Measurements from ENCODE around the gene UPK3BL2. TPM values are rescaled to one million over a fixed set of nuclear protein-coding genes. Genes with fewer than 3 reads are reported as not detected.
"Not testable (repeated sequence)": the region's sequence is repeated elsewhere in the genome, so short reads cannot be mapped to it uniquely, and the experiment has no call there.

UPK3BL2 gene, protein sequence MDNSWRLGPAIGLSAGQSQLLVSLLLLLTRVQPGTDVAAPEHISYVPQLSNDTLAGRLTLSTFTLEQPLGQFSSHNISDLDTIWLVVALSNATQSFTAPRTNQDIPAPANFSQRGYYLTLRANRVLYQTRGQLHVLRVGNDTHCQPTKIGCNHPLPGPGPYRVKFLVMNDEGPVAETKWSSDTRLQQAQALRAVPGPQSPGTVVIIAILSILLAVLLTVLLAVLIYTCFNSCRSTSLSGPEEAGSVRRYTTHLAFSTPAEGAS
- 0.27 TPM in 1 of 2 replicates, not detected in the other for total RNA-seq (ENCODE audit: low replicate concordance)

- DNase-seq (ENCODE audit: low read depth); H3K4me3 ChIP-seq (ENCODE audit: low read depth, low read length): not testable (repeated sequence)
Measured at GRCh38 chr7:102543596-102543995, at the start of gene UPK3BL2. Gene UPK3BL2 (minus strand): TSS chr7:102543696. CDS start chr7:102543636, 60 bp downstream.

- H3K4me3 ChIP-seq (ENCODE audit: low read depth, low read length); DNase-seq (ENCODE audit: low read depth): not testable (repeated sequence)
Measured at GRCh38 chr7:102592477-102593019, 49.1 kb upstream of the UPK3BL2 start.

GRCh38 chr7:102589857-102590256 lies 46.4 kb upstream of the UPK3BL2 start:
- not testable (repeated sequence) for DNase-seq (ENCODE audit: low read depth); H3K4me3 ChIP-seq (ENCODE audit: low read depth, low read length)

DNA sequence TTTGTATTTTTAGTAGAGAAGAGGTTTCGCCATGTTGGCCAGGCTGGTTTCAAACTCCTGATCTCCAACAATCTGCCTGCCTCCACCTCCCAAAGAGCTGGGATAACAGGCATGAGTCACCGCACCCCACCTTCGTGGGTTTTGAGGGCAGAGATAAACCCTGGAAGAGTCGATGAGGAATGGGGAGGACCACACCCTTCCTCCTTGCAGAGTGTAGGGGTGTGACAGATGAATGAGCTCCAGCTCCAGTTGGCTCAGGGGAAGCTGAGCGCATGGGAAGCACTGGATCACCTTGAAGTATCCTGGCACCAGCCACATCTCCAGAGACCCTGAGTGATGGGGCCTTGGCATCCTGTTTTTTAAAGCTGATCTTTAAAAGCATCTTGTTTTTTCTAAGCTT lies 40.0 kb upstream of the UPK3BL2 start:
- not testable (repeated sequence) for H3K4me3 ChIP-seq (ENCODE audit: low read depth, low read length); DNase-seq (ENCODE audit: low read depth)

- DNase-seq (ENCODE audit: low read depth) = not testable (repeated sequence)
Measured at GRCh38 chr7:102581722-102582121, 38.2 kb upstream of the UPK3BL2 start.

GRCh38 chr7:102578486-102578885 lies 35.0 kb upstream of the UPK3BL2 start:
- DNase-seq (ENCODE audit: low read depth); H3K4me3 ChIP-seq (ENCODE audit: low read depth, low read length): not testable (repeated sequence)

More at GRCh38 chr7:102581722-102582121, 38.2 kb upstream of the UPK3BL2 start:
- not testable (repeated sequence) for H3K4me3 ChIP-seq (ENCODE audit: low read depth, low read length)

DNA sequence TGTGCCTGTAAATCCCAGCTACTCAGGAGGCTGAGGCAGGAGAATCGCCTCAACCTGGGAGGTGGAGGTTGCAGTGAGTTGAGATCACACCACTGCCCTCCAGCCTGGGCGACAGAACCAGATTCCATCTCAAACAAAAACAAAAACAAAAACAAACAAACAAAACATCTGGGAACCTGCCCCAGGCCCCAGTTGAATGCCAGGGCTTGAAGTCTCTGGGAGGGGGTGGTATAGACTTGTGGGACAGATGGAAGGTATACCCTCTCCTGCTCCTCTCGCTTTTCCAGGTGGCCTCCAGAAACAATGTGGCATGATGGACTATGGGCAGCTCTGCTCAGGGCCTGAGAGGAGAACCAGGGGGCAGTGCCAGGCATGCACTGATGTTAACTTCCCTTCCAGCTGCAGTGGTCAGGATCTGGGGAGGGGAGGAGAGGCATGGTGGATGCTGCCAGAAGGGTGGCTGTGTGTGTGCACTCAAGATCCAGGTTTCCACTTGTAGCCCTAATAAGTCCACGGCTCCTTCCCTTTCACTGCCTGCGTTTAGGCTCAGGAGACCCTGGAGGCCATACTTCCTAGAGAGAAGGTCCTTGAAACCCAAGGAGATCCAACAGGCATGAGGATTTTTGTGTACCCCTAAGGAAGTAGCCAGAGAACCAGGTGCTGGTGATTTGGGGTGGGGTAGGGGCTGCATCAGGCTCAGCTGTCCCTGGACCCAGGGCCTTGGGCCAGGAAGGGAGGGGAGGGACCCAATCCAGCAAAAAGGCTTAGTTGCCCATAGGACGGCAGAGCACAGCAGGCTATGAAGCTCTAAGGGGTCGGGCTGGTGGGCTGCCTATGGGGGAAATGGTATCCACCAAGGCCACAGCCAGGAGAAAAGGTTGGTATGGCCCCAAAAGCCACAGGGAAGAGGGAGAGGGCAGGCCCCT lies 34.1 kb upstream of the UPK3BL2 start:
- not testable (repeated sequence) for H3K4me3 ChIP-seq (ENCODE audit: low read depth, low read length); DNase-seq (ENCODE audit: low read depth)

- not testable (repeated sequence) for H3K4me3 ChIP-seq (ENCODE audit: low read depth, low read length)
Measured at GRCh38 chr7:102576363-102576762, 32.9 kb upstream of the UPK3BL2 start.

GRCh38 chr7:102574607-102575006 lies 31.1 kb upstream of the UPK3BL2 start:
- DNase-seq (ENCODE audit: low read depth); H3K4me3 ChIP-seq (ENCODE audit: low read depth, low read length): not testable (repeated sequence)

More at GRCh38 chr7:102576363-102576762, 32.9 kb upstream of the UPK3BL2 start:
- DNase-seq (ENCODE audit: low read depth) = not testable (repeated sequence)

- TF ChIP-seq CTCF (IDR thresholded peaks at IDR 0.05; ENCODE audit: insufficient read depth, low read length) = peak; percentile 40
- peak within 1 kb of the TSS; percentile 70 for H3K4me3 ChIP-seq (ENCODE audit: low read depth, low read length)
- DNase-seq (ENCODE audit: low read depth) = peak; percentile 92
Measured at GRCh38 chr7:102572261-102573239, 29.1 kb upstream of the UPK3BL2 start, which contains the start of gene POLR2J3. Gene POLR2J3 (minus strand): TSS chr7:102572583. CDS start chr7:102572521, 62 bp downstream.

DNA sequence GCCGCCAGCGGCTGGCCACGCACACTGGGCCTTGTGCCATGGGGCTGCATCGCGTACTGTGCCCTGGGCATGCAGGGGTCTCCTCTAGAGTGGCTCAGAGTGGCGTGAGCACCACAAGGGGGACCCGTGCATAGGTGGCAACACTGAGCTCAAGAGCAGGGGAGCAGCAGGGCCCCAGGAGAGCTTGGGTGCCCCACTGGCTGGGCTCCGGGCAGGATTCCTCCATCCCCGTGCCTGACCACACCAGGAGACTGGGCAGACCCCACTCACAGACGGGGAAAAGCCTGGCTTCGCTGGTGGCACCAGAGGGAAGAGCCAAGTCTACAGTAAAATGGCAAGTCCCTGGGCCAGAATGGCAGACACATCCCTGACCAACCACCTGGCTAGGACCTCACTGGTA lies 25.1 kb upstream of the UPK3BL2 start:
- DNase-seq (ENCODE audit: low read depth); H3K4me3 ChIP-seq (ENCODE audit: low read depth, low read length): not testable (repeated sequence)

DNA sequence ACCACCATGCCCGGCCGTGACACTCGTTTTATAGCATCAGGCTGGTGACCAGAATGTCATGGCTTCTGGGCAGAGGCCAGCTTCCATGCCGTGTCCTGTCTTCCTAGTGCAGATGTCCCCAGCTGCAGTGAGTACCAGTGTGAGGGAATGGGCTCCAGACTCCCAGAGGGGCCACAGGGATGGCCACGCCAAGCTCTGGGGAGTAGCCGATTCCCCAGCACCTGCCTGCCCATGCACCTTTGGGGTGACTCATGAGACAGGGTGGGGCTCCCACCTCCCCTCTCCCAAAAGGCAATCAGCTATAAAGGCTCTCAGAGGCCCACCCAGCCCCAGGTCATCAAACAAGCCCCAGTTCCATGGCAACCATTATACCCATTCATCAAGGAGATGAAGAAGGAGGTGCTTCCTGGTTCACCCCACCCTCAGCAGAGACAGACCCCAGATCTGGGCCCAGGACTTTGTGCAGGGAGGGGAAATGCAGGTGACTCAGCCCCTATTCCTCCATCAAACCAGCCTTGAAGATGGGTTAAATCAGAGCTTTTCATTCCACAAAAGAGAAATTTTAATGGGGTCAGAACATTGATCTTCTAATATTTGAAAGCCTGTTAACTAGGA lies 7.4 kb upstream of the UPK3BL2 start, which contains the start of gene SPDYE2:
Gene SPDYE2, plus strand, starts transcription at position 419 of the 615 bp plus-strand sequence. CDS start 2,030 bp downstream, outside the sequence.
- not testable (repeated sequence) for DNase-seq (ENCODE audit: low read depth); H3K4me3 ChIP-seq (ENCODE audit: low read depth, low read length)

- not testable (repeated sequence) for DNase-seq (ENCODE audit: low read depth); H3K4me3 ChIP-seq (ENCODE audit: low read depth, low read length)
Measured at GRCh38 chr7:102546353-102546752, 2.9 kb upstream of the UPK3BL2 start.

- DNase-seq (ENCODE audit: low read depth); H3K4me3 ChIP-seq (ENCODE audit: low read depth, low read length): not testable (repeated sequence)
Measured at GRCh38 chr7:102545288-102545687, 1.8 kb upstream of the UPK3BL2 start.

- not testable (repeated sequence) for DNase-seq (ENCODE audit: low read depth); H3K4me3 ChIP-seq (ENCODE audit: low read depth, low read length)
Measured at GRCh38 chr7:102544372-102544771, 876 bp upstream of the UPK3BL2 start.

- not testable (repeated sequence) for DNase-seq (ENCODE audit: low read depth); H3K4me3 ChIP-seq (ENCODE audit: low read depth, low read length)
Measured at GRCh38 chr7:102542771-102543170, 725 bp downstream of the UPK3BL2 start.
